Mesendoderm (in vitro differentiated cells): ENCODE measurements around the gene RPS27.
A peak's percentile ranks its signal among the peaks of the same experiment; 100 is the strongest.

Source experiments
- DNase-seq: peaks from one replicate; pipeline ENCODE4 v3.0.0; 2013
- H2AK5ac ChIP-seq: 2 replicates; pipeline ENCODE4 v1.6.1; 2013; ENCODE audit warnings: low read length, inconsistent platforms
- H2BK120ac ChIP-seq: 2 replicates; pipeline ENCODE4 v1.6.1; 2013; ENCODE audit warnings: low read depth, mild to moderate bottlenecking, low read length, moderate library complexity, mixed read lengths
- H2BK15ac ChIP-seq: replicated peaks from 2 replicates; pipeline ENCODE4 v1.6.1; 2013; ENCODE audit warnings: low read depth, mild to moderate bottlenecking, moderate library complexity
- H2BK5ac ChIP-seq: 2 replicates; pipeline ENCODE4 v1.6.1; 2013; ENCODE audit warnings: low read length, inconsistent platforms
- H3K18ac ChIP-seq: 2 replicates; pipeline ENCODE4 v1.6.1; 2013; ENCODE audit warnings: mild to moderate bottlenecking, low read length, mixed read lengths
- H3K23ac ChIP-seq: one replicate; pipeline ENCODE4 v1.6.1; 2013; ENCODE audit warnings: low read length
- H3K27ac ChIP-seq: 2 replicates; pipeline ENCODE4 v1.5.1; 2013; ENCODE audit warnings: low read depth, mild to moderate bottlenecking, inconsistent platforms, low read length, moderate library complexity
- H3K27me3 ChIP-seq: 2 replicates; pipeline ENCODE4 v1.6.1; 2013; ENCODE audit warnings: low read length, control low read depth, mild to moderate bottlenecking, inconsistent platforms; ENCODE audit not compliant: insufficient read depth, poor library complexity
- H3K36me3 ChIP-seq: 2 replicates; pipeline ENCODE4 v1.6.1; 2013; ENCODE audit warnings: low read length, inconsistent platforms; ENCODE audit not compliant: control insufficient read depth, insufficient read depth
- H3K4ac ChIP-seq: one replicate; pipeline ENCODE4 v1.6.1; 2013; ENCODE audit warnings: low read depth, mild to moderate bottlenecking, low read length, moderate library complexity
- H3K4me1 ChIP-seq: 2 replicates; pipeline ENCODE4 v1.6.1; 2013; ENCODE audit warnings: low read depth, low read length, inconsistent platforms; ENCODE audit not compliant: control insufficient read depth
- H3K4me2 ChIP-seq: 2 replicates; pipeline ENCODE4 v1.6.1; 2013; ENCODE audit warnings: low read length
- H3K4me3 ChIP-seq: 2 replicates; pipeline ENCODE4 v1.5.1; 2013; ENCODE audit warnings: mild to moderate bottlenecking, low read length
- H3K56ac ChIP-seq: one replicate; pipeline ENCODE4 v1.6.1; 2013; ENCODE audit warnings: low read length
- H3K79me1 ChIP-seq: 2 replicates; pipeline ENCODE4 v1.6.1; 2013; ENCODE audit warnings: low read length, inconsistent platforms
- H3K79me2 ChIP-seq: 2 replicates; pipeline ENCODE4 v1.6.1; 2013; ENCODE audit warnings: mild to moderate bottlenecking, low read length; ENCODE audit not compliant: control insufficient read depth, insufficient read depth
- H3K9ac ChIP-seq: 2 replicates; pipeline ENCODE4 v1.6.1; 2013; ENCODE audit warnings: low read length, inconsistent platforms
- H4K5ac ChIP-seq: one replicate; pipeline ENCODE4 v1.6.1; 2013; ENCODE audit warnings: low read length
- H4K8ac ChIP-seq: one replicate; pipeline ENCODE4 v1.6.1; 2013; ENCODE audit warnings: low read depth, mild to moderate bottlenecking, control low read depth, low read length, moderate library complexity
- WGBS: extraction: QIAGEN DNeasy Blood & Tissue Kit; methylation state at CpG from one replicate; pipeline ENCODE4 v1.1.7; 2013; ENCODE audit warnings: low lambda C conversion rate, missing lambda C conversion rate; ENCODE audit not compliant: insufficient coverage; ENCODE audit errors: extremely low coverage; 5-methylcytosine and 5-hydroxymethylcytosine counted together

Gene RPS27

GRCh38 chr1:153953859-153954365 is 36.6 kb upstream of the RPS27 start:
- Histone ChIP-seq H2BK120ac (no peak overlapping the region), H3K4me1 (peaks cover 6% of the 10 kb centered on the region), H3K36me3 (peaks cover 12% of the 10 kb centered on the region), H2AK5ac (no peak overlapping the region), H3K23ac (no peak overlapping the region), H3K56ac (no peak overlapping the region), H3K9ac (no peak overlapping the region), H2BK15ac (no peak overlapping the region), H4K8ac (no peak overlapping the region), H3K4me3 (no peak overlapping the region), H4K5ac (no peak overlapping the region), H3K27me3 (no peaks in the 10 kb centered on the region), H3K18ac (no peak overlapping the region), H3K4me2 (no peak overlapping the region), H3K27ac (no peak overlapping the region), H3K4ac (no peak overlapping the region), H3K79me2 (peaks cover 41% of the 10 kb centered on the region), H2BK5ac (no peak overlapping the region), H3K79me1 (peaks cover 32% of the 10 kb centered on the region)
- DNase-seq, result no peak
- no CpG with 5 or more reads among the region's 4 CpGs for WGBS

- Histone ChIP-seq H3K27ac (no peak overlapping the region), H3K79me2 (peaks cover 41% of the 10 kb centered on the region), H2BK120ac (no peak overlapping the region), H3K4me3 (no peak overlapping the region), H3K4me2 (no peak overlapping the region), H3K4ac (no peak overlapping the region), H3K56ac (no peak overlapping the region), H3K36me3 (peaks cover 11% of the 10 kb centered on the region), H2AK5ac (no peak overlapping the region), H2BK15ac (no peak overlapping the region), H3K23ac (no peak overlapping the region), H3K27me3 (no peaks in the 10 kb centered on the region), H4K5ac (no peak overlapping the region), H3K18ac (no peak overlapping the region), H3K9ac (no peak overlapping the region), H3K4me1 (peaks cover 6% of the 10 kb centered on the region), H2BK5ac (no peak overlapping the region), H4K8ac (no peak overlapping the region), H3K79me1 (peaks cover 33% of the 10 kb centered on the region)
- no CpG with 5 or more reads among the region's 10 CpGs for WGBS
- DNase-seq, result no peak
Observed at GRCh38 chr1:153954826-153955225, 35.7 kb upstream of the RPS27 start.

- DNase-seq, result no peak
- peak overlapping the region; percentile 7 for H3K23ac ChIP-seq
- peaks cover 12% of the 10 kb centered on the region for H3K36me3 ChIP-seq
- H3K4ac ChIP-seq, result no peak overlapping the region
- H4K5ac ChIP-seq, result no peak overlapping the region
- WGBS, result no CpG with 5 or more reads among the region's 6 CpGs
- no peak overlapping the region for H2AK5ac ChIP-seq
- peaks cover 39% of the 10 kb centered on the region for H3K79me1 ChIP-seq
- peaks cover 9% of the 10 kb centered on the region for H3K4me1 ChIP-seq
- H4K8ac ChIP-seq, result no peak overlapping the region
- H3K4me2 ChIP-seq, result peak overlapping the region; percentile 90
- peaks cover 58% of the 10 kb centered on the region for H3K79me2 ChIP-seq
- H3K56ac ChIP-seq, result peak overlapping the region; percentile 96
- no peak overlapping the region for H3K18ac ChIP-seq
- H2BK120ac ChIP-seq, result no peak overlapping the region
- H3K4me3 ChIP-seq, result peak overlapping the region; percentile 95
- H2BK5ac ChIP-seq, result no peak overlapping the region
- no peaks in the 10 kb centered on the region for H3K27me3 ChIP-seq
- H3K9ac ChIP-seq, result peak overlapping the region; percentile 88
- H2BK15ac ChIP-seq, result no peak overlapping the region
- no peak overlapping the region for H3K27ac ChIP-seq
Observed at GRCh38 chr1:153956997-153957715, 33.4 kb upstream of the RPS27 start.

- no CpG with 5 or more reads among the region's 13 CpGs for WGBS
Observed at GRCh38 chr1:153957744-153958110, 32.8 kb upstream of the RPS27 start.

GRCh38 chr1:153958111-153958960 is 32.2 kb upstream of the RPS27 start, which contains the start of gene CRTC2:
CRTC2 (minus strand) TSS chr1:153958612; CDS start chr1:153958497, 115 bp downstream.
- Histone ChIP-seq H2BK15ac (no peak within 1 kb of the TSS), H4K5ac (no peak within 1 kb of the TSS), H3K4me2 (peak within 1 kb of the TSS; percentile 90), H3K4me1 (peaks cover 9% of the 10 kb centered on the region), H2BK120ac (no peak within 1 kb of the TSS), H2AK5ac (no peak within 1 kb of the TSS), H3K18ac (peak within 1 kb of the TSS; percentile 64), H3K56ac (peak within 1 kb of the TSS; percentile 96), H4K8ac (no peak within 1 kb of the TSS), H3K27me3 (no peaks in the 10 kb centered on the region), H2BK5ac (no peak within 1 kb of the TSS), H3K4ac (peak within 1 kb of the TSS; percentile 44), H3K79me2 (peaks cover 68% of the 10 kb centered on the region), H3K23ac (peak within 1 kb of the TSS; percentile 7), H3K79me1 (peaks cover 38% of the 10 kb centered on the region), H3K9ac (peak within 1 kb of the TSS; percentile 88), H3K27ac (peak within 1 kb of the TSS; percentile 80), H3K36me3 (peaks cover 8% of the 10 kb centered on the region), H3K4me3 (peak within 1 kb of the TSS; percentile 95)
- WGBS, result no CpG with 5 or more reads among the region's 75 CpGs
- DNase-seq, result peak; percentile 100

More at GRCh38 chr1:153957744-153958110, 32.8 kb upstream of the RPS27 start:
- peaks cover 9% of the 10 kb centered on the region for H3K4me1 ChIP-seq
- H4K8ac ChIP-seq, result no peak overlapping the region
- H3K79me1 ChIP-seq, result peaks cover 38% of the 10 kb centered on the region
- H3K9ac ChIP-seq, result peak overlapping the region; percentile 88
- no peak overlapping the region for H3K18ac ChIP-seq
- H3K27ac ChIP-seq, result peak overlapping the region; percentile 80
- no peaks in the 10 kb centered on the region for H3K27me3 ChIP-seq
- H3K56ac ChIP-seq, result peak overlapping the region; percentile 96
- peak overlapping the region; percentile 7 for H3K23ac ChIP-seq
- no peak overlapping the region for H2BK15ac ChIP-seq
- no peak overlapping the region for H2BK5ac ChIP-seq
- H2AK5ac ChIP-seq, result no peak overlapping the region
- DNase-seq, result peak; percentile 42
- H3K4me3 ChIP-seq, result peak overlapping the region; percentile 95
- no peak overlapping the region for H4K5ac ChIP-seq
- H2BK120ac ChIP-seq, result no peak overlapping the region
- H3K4me2 ChIP-seq, result peak overlapping the region; percentile 90
- H3K36me3 ChIP-seq, result peaks cover 8% of the 10 kb centered on the region
- H3K4ac ChIP-seq, result no peak overlapping the region
- H3K79me2 ChIP-seq, result peaks cover 64% of the 10 kb centered on the region
